ENCODE data around the gene LRRN4CL. TPM values are rescaled to one million over a fixed set of nuclear protein-coding genes. Genes with fewer than 3 reads are reported as not detected.

Gene LRRN4CL
- total RNA-seq, 2 donors from 2014 or later = 2.8 to 8.0 TPM

DNA sequence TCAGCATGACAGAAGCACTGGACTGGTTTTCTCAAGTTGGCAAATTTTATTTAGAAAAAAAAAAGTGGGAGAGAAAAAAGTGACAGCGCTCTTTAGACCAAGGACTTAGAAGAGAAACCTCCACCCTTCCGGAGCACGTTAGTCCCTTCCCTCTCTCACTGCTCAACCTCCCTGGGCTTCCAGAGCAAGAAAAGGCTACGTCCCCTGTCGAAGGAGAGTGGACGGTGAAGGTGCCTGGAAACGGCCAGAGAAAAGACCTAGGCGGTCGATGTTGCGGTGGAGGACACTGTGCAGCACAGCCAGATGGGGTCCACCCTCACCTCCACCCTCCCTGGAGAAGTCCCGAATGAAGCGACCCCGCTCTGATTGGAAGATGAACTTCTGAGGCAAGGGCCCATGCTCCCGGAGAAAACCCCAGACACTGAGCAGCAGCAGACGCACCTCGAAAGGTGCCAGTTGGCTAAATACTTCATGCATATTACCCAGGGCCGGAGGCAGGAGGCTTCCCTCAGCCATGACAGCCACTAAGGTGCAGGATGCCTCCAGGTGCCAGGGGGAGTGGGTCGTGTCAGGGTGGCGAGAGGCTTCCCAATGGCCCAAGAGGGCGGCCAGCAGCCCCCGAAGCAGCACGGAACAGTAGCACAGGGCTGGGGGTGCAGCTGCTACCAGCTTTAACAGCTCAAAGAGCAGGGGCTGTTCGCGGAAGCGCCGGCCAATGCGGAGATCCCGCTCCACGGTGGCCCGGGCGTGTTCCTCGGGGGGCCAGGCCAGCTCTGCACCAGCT lies 42.3 kb downstream of the LRRN4CL start:
- peak overlapping the region in 1 of 2 donors; percentile 89 for H3K27ac ChIP-seq
- 60% methylated on average over 25 of the region's 32 CpGs for WGBS
- H3K4me1 ChIP-seq (replicated peaks) = peaks cover under 1% of the 10 kb centered on the region
- TF ChIP-seq POLR2A (IDR thresholded peaks at IDR 0.05) = no peak
- TF ChIP-seq, protein P1, sequence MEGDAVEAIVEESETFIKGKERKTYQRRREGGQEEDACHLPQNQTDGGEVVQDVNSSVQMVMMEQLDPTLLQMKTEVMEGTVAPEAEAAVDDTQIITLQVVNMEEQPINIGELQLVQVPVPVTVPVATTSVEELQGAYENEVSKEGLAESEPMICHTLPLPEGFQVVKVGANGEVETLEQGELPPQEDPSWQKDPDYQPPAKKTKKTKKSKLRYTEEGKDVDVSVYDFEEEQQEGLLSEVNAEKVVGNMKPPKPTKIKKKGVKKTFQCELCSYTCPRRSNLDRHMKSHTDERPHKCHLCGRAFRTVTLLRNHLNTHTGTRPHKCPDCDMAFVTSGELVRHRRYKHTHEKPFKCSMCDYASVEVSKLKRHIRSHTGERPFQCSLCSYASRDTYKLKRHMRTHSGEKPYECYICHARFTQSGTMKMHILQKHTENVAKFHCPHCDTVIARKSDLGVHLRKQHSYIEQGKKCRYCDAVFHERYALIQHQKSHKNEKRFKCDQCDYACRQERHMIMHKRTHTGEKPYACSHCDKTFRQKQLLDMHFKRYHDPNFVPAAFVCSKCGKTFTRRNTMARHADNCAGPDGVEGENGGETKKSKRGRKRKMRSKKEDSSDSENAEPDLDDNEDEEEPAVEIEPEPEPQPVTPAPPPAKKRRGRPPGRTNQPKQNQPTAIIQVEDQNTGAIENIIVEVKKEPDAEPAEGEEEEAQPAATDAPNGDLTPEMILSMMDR (IDR thresholded peaks at IDR 0.05) = no peak
- TF ChIP-seq POLR2AphosphoS5 (IDR thresholded peaks at IDR 0.05) = no peak
- DNase-seq (ENCODE audit: low spot score) = no peak
- no peaks in the 10 kb centered on the region for H3K27me3 ChIP-seq (replicated peaks; ENCODE audit: insufficient read depth)
- peaks cover 0 to 2% of the 10 kb centered on the region in 2 donors for H3K36me3 ChIP-seq
- peak overlapping the region in 1 of 2 donors; percentile 73 for H3K4me3 ChIP-seq
- no peaks in the 10 kb centered on the region for H3K9me3 ChIP-seq
- intact Hi-C loops (cut with DNase I) = no loop called here

DNA sequence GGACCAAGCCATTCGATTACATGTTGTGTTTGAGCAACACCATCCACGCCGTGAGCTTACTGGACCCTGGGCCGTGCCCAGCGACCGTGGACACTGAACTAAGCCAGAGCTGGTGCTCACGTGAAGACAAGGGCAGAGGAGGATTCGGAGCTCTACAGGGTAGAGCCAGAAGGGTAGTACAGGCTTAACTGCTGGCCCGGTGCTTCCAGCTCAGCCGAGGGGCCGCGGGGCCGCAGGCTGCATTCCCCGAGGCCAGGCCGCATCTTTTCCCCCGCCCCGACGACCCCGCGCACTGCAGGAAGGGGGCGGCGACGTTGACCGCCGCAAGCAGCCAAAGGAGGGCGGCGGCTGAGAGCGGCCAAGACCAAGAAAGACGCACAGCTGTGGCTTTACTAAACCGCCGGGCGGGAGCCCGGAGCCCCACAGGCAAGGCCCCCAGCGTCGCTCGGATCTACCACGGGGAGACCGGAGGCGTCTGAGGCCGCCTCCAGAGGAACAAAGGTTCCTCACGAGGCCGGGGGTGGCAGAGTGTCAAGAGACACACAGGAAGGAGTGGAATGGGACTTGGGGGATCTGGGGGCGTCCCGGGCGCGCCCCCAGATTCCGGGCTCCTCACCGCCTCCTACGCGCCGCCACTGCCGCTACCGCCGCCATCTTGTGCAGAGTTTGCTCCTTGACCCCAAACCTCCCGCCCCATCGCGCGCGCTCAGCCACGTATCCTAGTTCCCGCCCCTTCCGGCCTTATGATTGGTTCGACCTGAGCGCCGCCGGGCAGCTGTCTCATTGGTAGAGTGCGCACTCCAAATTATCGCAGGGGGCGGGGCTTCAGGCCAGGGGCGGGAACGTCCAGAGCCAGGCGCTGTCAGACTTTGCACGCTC lies 43.1 kb downstream of the LRRN4CL start, which contains the start of gene GANAB:
GANAB (minus strand) TSS at position 668 of the 879 bp plus-strand sequence; CDS start at position 654, 14 bp downstream.
- no peaks in the 10 kb centered on the region for H3K9me3 ChIP-seq
- no peaks in the 10 kb centered on the region for H3K4me1 ChIP-seq (replicated peaks)
- WGBS = 0% methylated on average over 69 of the region's 73 CpGs
- no peaks in the 10 kb centered on the region for H3K27me3 ChIP-seq (replicated peaks; ENCODE audit: insufficient read depth)
- intact Hi-C loops (cut with DNase I) = no loop called here
- peak within 1 kb of the TSS; percentile 86 to 89 for H3K27ac ChIP-seq
- peak; percentile 100 for DNase-seq (ENCODE audit: low spot score)
- TF ChIP-seq, protein P1 (IDR thresholded peaks at IDR 0.05) = no peak
- peak; percentile 75 for TF ChIP-seq POLR2A (IDR thresholded peaks at IDR 0.05)
- TF ChIP-seq POLR2AphosphoS5 (IDR thresholded peaks at IDR 0.05) = peak; percentile 98
- H3K36me3 ChIP-seq = peaks cover 0 to 2% of the 10 kb centered on the region in 2 donors
- H3K4me3 ChIP-seq = peak within 1 kb of the TSS; percentile 73 to 98

DNA sequence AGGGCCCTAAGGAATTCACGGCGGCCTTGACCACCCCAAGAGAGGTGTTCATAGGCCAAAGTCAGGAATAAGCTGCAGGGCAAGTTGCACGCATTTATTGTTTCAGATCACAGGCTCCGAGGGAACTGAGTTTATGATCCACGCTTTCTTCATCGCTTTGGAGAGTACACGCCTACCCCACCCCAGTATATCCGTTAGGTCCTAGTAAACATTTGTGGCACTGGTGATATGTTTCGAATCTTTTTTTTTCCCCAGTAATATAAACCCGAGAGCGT lies 43.7 kb downstream of the LRRN4CL start:
- no peaks in the 10 kb centered on the region for H3K27me3 ChIP-seq (replicated peaks; ENCODE audit: insufficient read depth)
- no peaks in the 10 kb centered on the region for H3K9me3 ChIP-seq
- DNase-seq (ENCODE audit: low spot score) = no peak
- intact Hi-C loops (cut with DNase I) = no loop called here
- TF ChIP-seq, protein P1 (IDR thresholded peaks at IDR 0.05) = no peak
- TF ChIP-seq POLR2A (IDR thresholded peaks at IDR 0.05) (no peak), POLR2AphosphoS5 (IDR thresholded peaks at IDR 0.05) (no peak)
- WGBS = 9% methylated on average over 11 of the region's 11 CpGs
- H3K27ac ChIP-seq = peak overlapping the region; percentile 86 to 89
- H3K4me1 ChIP-seq (replicated peaks) = no peaks in the 10 kb centered on the region
- H3K36me3 ChIP-seq = peaks cover 0 to 2% of the 10 kb centered on the region in 2 donors
- H3K4me3 ChIP-seq = peak overlapping the region; percentile 73 to 98

DNA sequence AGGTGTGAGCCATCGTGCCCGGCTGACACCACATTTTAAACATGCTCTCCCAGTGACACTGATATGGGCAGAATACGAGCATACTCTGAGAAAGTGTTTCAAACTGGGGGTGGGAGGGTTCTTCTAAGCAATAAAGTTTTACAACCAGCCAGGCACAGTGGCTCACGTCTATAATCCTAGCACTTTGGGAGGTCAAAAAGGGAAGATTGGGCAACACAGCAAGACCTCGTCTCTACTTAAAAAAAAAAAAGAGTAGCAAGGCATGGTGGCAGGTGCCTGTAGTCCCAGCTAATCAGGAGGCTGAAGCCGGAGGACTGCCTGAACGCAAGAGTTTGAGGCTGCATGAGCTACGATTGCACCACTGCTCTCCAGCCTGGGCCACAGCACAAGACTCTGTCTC lies 45.1 kb downstream of the LRRN4CL start:
- Histone ChIP-seq H3K4me1 (replicated peaks) (no peaks in the 10 kb centered on the region), H3K27ac (no peak overlapping the region), H3K36me3 (peaks cover 0 to 2% of the 10 kb centered on the region in 2 donors), H3K27me3 (replicated peaks; ENCODE audit: insufficient read depth) (no peaks in the 10 kb centered on the region), H3K4me3 (no peak overlapping the region), H3K9me3 (no peaks in the 10 kb centered on the region)
- TF ChIP-seq POLR2A (IDR thresholded peaks at IDR 0.05) (no peak), POLR2AphosphoS5 (IDR thresholded peaks at IDR 0.05) (no peak)
- TF ChIP-seq, protein P1 (IDR thresholded peaks at IDR 0.05) = no peak
- DNase-seq (ENCODE audit: low spot score) = no peak
- WGBS = 62% methylated on average over 8 of the region's 8 CpGs
- intact Hi-C loops (cut with DNase I) = no loop called here

Small RNA genes within 50 kb of the gene (small RNA-seq; reads per million reads assigned to genes)
- 0 reads per million in 2 donors for gene SNORA57

Other genes with a start within 250 kb of the LRRN4CL start
- 100 to 1,000 TPM; 367 to 434 TPM for gene AHNAK, start 142.7 kb downstream of the LRRN4CL start, total RNA-seq
- 1,000 to 10,000 TPM; 1,254 to 2,389 TPM for gene EEF1G, start 115.6 kb downstream of the LRRN4CL start, total RNA-seq
- gene TUT1, start 98.0 kb downstream of the LRRN4CL start, total RNA-seq = 10 to 100 TPM; 26.6 to 30.6 TPM
- gene MTA2, start 87.7 kb downstream of the LRRN4CL start, total RNA-seq = 100 to 1,000 TPM in 1 of 2 donors, 10 to 100 TPM in 1; 96.5 to 110 TPM
- 10 to 100 TPM; 50.2 to 80.1 TPM for gene EML3, start 76.8 kb downstream of the LRRN4CL start, total RNA-seq
- 10 to 100 TPM in 1 of 2 donors, 1 to 10 TPM in 1; 8.0 to 12.7 TPM for gene ROM1, start 76.3 kb downstream of the LRRN4CL start, total RNA-seq
- 10 to 100 TPM; 57.0 to 75.3 TPM for gene B3GAT3, start 67.5 kb downstream of the LRRN4CL start, total RNA-seq
- gene GANAB, start 42.9 kb downstream of the LRRN4CL start, total RNA-seq = 100 to 1,000 TPM; 163 to 199 TPM
- 10 to 100 TPM; 34.0 to 35.3 TPM for gene INTS5, start 36.2 kb downstream of the LRRN4CL start, total RNA-seq
- 10 to 100 TPM; 27.8 to 68.0 TPM for gene C11orf98, start 24.3 kb downstream of the LRRN4CL start, total RNA-seq
- 10 to 100 TPM in 1 of 2 donors, 1 to 10 TPM in 1; 9.7 to 20.2 TPM for gene CSKMT, start 24.2 kb downstream of the LRRN4CL start, total RNA-seq
- 10 to 100 TPM; 10.3 to 18.3 TPM for gene UQCC3, start 17.9 kb downstream of the LRRN4CL start, total RNA-seq
- 10 to 100 TPM in 1 of 2 donors, 1 to 10 TPM in 1; 7.1 to 10.2 TPM for gene LBHD1, start 17.3 kb downstream of the LRRN4CL start, total RNA-seq
- 100 to 1,000 TPM; 136 to 179 TPM for gene UBXN1, start 10.5 kb downstream of the LRRN4CL start, total RNA-seq
- gene BSCL2, start 17.9 kb upstream of the LRRN4CL start, total RNA-seq = 100 to 1,000 TPM; 148 to 187 TPM
- gene GNG3, start 18.1 kb upstream of the LRRN4CL start, total RNA-seq = not detected
- 10 to 100 TPM; 26.6 to 33.5 TPM for gene HNRNPUL2, start 37.9 kb upstream of the LRRN4CL start, total RNA-seq
- 10 to 100 TPM; 25.1 to 25.5 TPM for gene TTC9C, start 39.0 kb upstream of the LRRN4CL start, total RNA-seq
- gene ZBTB3, start 64.6 kb upstream of the LRRN4CL start, total RNA-seq = 10 to 100 TPM; 14.8 to 19.1 TPM
- 10 to 100 TPM; 97.2 to 98.3 TPM for gene POLR2G, start 72.0 kb upstream of the LRRN4CL start, total RNA-seq
- gene TAF6L, start 81.9 kb upstream of the LRRN4CL start, total RNA-seq = 10 to 100 TPM; 22.2 to 36.2 TPM
- gene TMEM179B, start 97.9 kb upstream of the LRRN4CL start, total RNA-seq = 100 to 1,000 TPM; 139 to 200 TPM
- gene TMEM223, start 102.5 kb upstream of the LRRN4CL start, total RNA-seq = 10 to 100 TPM; 35.8 to 73.6 TPM
- gene NXF1, start 115.9 kb upstream of the LRRN4CL start, total RNA-seq = 10 to 100 TPM; 75.6 to 98.2 TPM
- gene STX5, start 142.5 kb upstream of the LRRN4CL start, total RNA-seq = 10 to 100 TPM; 34.5 to 57.5 TPM
- gene TEX54, start 143.3 kb upstream of the LRRN4CL start, total RNA-seq = not detected
- 10 to 100 TPM; 44.5 to 46.1 TPM for gene WDR74, start 150.1 kb upstream of the LRRN4CL start, total RNA-seq
- gene SLC3A2, start 191.4 kb upstream of the LRRN4CL start, total RNA-seq = 100 to 1,000 TPM; 158 to 235 TPM
- 100 to 1,000 TPM in 1 of 2 donors, 10 to 100 TPM in 1; 38.1 to 107 TPM for gene CHRM1, start 231.8 kb upstream of the LRRN4CL start, total RNA-seq